K562 (cell line): ENCODE data around the gene KNG1. TPM values are rescaled to one million over a fixed set of nuclear protein-coding genes. Genes with fewer than 3 reads are reported as not detected.

ENCODE experiments used
- ATAC-seq: fragments of 200-7000 bp; cut with Tn5 transposase; 3 replicates; pipeline ENCODE4 v1.9.1; 2020; ENCODE audit warnings: moderate library complexity
- Bru-seq: library from RNA; stranded (reverse); fragments of 400-500 nt; gene quantifications from one replicate; lab custom pipeline; 2021; lab: Mats Ljungman, UMichigan
- BruChase-seq, 2 experiments: library from RNA; stranded (reverse); fragments of 400-500 nt; gene quantifications; one replicate each; lab custom pipeline; 2021; lab: Mats Ljungman, UMichigan
- BruUV-seq: library from RNA; stranded (reverse); fragments of 400-500 nt; replicated peaks from 2 replicates; lab custom pipeline; 2021; lab: Mats Ljungman, UMichigan
- CTCF ChIA-PET: fragments of 300-600 bp; formaldehyde crosslinking; extraction: SDS; loops from one replicate; lab custom pipeline; 2021; ENCODE audit warnings: low intra/inter-chr PET ratio; lab: Yijun Ruan, JAX
- POLR2A ChIA-PET: fragments of 300-600, 350-650 bp; sonication (Branson Sonifier 250); formaldehyde crosslinking; extraction: SDS; loops from one replicate; lab custom pipeline; 2021; ENCODE audit warnings: antibody characterized with exemption, inconsistent platforms; lab: Yijun Ruan, JAX
- DNase-seq, 4 experiments: peaks; one replicate each; pipeline versions ENCODE4 v3.0.0 to v3.0.0-alpha.2; 2011 to 2018; ENCODE audit warnings: low spot score in 3 of 4, mixed read lengths in 3 of 4; ENCODE audit errors: extremely low read depth in 1 of 4
- FAIRE-seq: peaks from 2 replicates; lab custom pipeline; 2011; peaks lifted over from hg19 to GRCh38; lab: Jason Lieb, UNC
- H2AFZ ChIP-seq: 2 replicates; pipeline ENCODE4 v1.6.0; 2011; ENCODE audit warnings: low read depth, low read length, control low read depth, inconsistent platforms
- H3K27ac ChIP-seq: fragments of 200-600 bp; 3 replicates; pipeline ENCODE4 v1.8.0; 2011; ENCODE audit warnings: low read depth, mild to moderate bottlenecking, control low read depth, inconsistent platforms, low read length, moderate library complexity, mixed read lengths; ENCODE audit errors: extremely low read depth
- H3K27me3 ChIP-seq, 2 experiments: fragments of 300-600 bp in 1 of 2; 2 replicates in 1 of 2; 3 replicates in 1 of 2; pipeline versions ENCODE4 v1.6.0 to v1.8.0; 2011; ENCODE audit warnings: inconsistent platforms in 2 of 2, low read length in 2 of 2, mild to moderate bottlenecking in 1 of 2, mixed read lengths in 1 of 2, moderate library complexity in 1 of 2; ENCODE audit not compliant: control insufficient read depth in 2 of 2, insufficient read depth in 2 of 2
- H3K36me3 ChIP-seq: fragments of 300-600 bp; 3 replicates; pipeline ENCODE4 v1.8.0; 2011; ENCODE audit warnings: mild to moderate bottlenecking, low read length, inconsistent platforms; ENCODE audit not compliant: control insufficient read depth, insufficient read depth
- H3K4me1 ChIP-seq, 2 experiments: fragments of 200-600 bp in 1 of 2; replicated peaks in 1 of 2; 2 replicates in 1 of 2; 3 replicates in 1 of 2; pipeline versions ENCODE4 v1.5.1 to v1.8.0; 2011; ENCODE audit warnings: inconsistent platforms in 2 of 2, low read length in 2 of 2, mild to moderate bottlenecking in 1 of 2, mixed read lengths in 1 of 2, moderate library complexity in 1 of 2; ENCODE audit not compliant: control insufficient read depth in 2 of 2, insufficient read depth in 2 of 2
- H3K4me2 ChIP-seq: 2 replicates; pipeline ENCODE4 v1.6.1; 2011; ENCODE audit warnings: low read length, control low read depth, inconsistent platforms, mixed read lengths; ENCODE audit not compliant: insufficient read depth
- H3K4me3 ChIP-seq: fragments of 200-600 bp; sonication (generic), shearing (Covaris generic); 2 replicates; pipeline ENCODE4 v1.5.1; 2016; ENCODE audit warnings: control low read depth, inconsistent platforms
- H3K79me2 ChIP-seq: fragments of 200-600 bp; 3 replicates; pipeline ENCODE4 v1.8.0; 2011; ENCODE audit warnings: low read length, inconsistent platforms; ENCODE audit not compliant: control insufficient read depth, insufficient read depth
- H3K9ac ChIP-seq, 2 experiments: 2 replicates each; pipeline versions ENCODE4 v1.6.0 to v1.6.1; 2011; ENCODE audit warnings: low read depth in 2 of 2, low read length in 2 of 2, control low read depth in 1 of 2, inconsistent platforms in 1 of 2, mild to moderate bottlenecking in 1 of 2, mixed read lengths in 1 of 2; ENCODE audit not compliant: insufficient read depth in 1 of 2
- H3K9me1 ChIP-seq: one replicate; pipeline ENCODE4 v1.6.0; 2011; ENCODE audit warnings: inconsistent platforms, mild to moderate bottlenecking, low read length, moderate library complexity; ENCODE audit not compliant: control insufficient read depth, insufficient read depth
- H3K9me3 ChIP-seq: replicated peaks from 2 replicates; pipeline ENCODE4 v1.5.1; 2011; ENCODE audit warnings: low read depth, low read length, inconsistent platforms; ENCODE audit not compliant: control insufficient read depth, insufficient read depth
- H4K20me1 ChIP-seq: replicated peaks from 2 replicates; pipeline ENCODE4 v1.6.1; 2011; ENCODE audit warnings: low read length, inconsistent platforms, mixed read lengths; ENCODE audit not compliant: control insufficient read depth, insufficient read depth
- ELF2 ChIP-seq: fragments of 250-450 bp; sonication (Bioruptor Pico); IDR thresholded peaks from 2 replicates; pipeline ENCODE4 v1.5.0; 2021; ENCODE audit warnings: mild to moderate bottlenecking
- FOS ChIP-seq: IDR thresholded peaks from 3 replicates; pipeline ENCODE4 v1.6.1; 2011; ENCODE audit not compliant: insufficient read length; ENCODE audit errors: extremely low read depth
- RBM22 ChIP-seq: fragments of 200-400 bp; formaldehyde crosslinking; IDR thresholded peaks from 2 replicates; pipeline ENCODE4 v1.6.1; 2018; ENCODE audit warnings: low read length, low read depth; ENCODE audit not compliant: poor library complexity, severe bottlenecking
- RCOR1 ChIP-seq, 2 experiments: IDR thresholded peaks; 2 replicates each; pipeline ENCODE4 v1.6.1; 2012; ENCODE audit warnings: low read depth in 2 of 2, low read length in 2 of 2, borderline replicate concordance in 1 of 2, improper control_type of control experiment in 1 of 2
- SAFB2 ChIP-seq: fragments of 200-400 bp; formaldehyde crosslinking; IDR thresholded peaks from 2 replicates; pipeline ENCODE4 v1.6.1; 2018; ENCODE audit warnings: borderline replicate concordance, low read length, low read depth, moderate library complexity; ENCODE audit not compliant: severe bottlenecking
- SUPT5H ChIP-seq: fragments of 450-650 bp; IDR thresholded peaks from 2 replicates; pipeline ENCODE4 v1.6.1; 2016
- ZNF224 ChIP-seq: sonication (generic); formaldehyde crosslinking; IDR thresholded peaks from 2 replicates; pipeline ENCODE4 v1.8.0; 2022; ENCODE audit warnings: mild to moderate bottlenecking, missing genetic modification reagents
- ZNF282 ChIP-seq: sonication (generic); formaldehyde crosslinking; IDR thresholded peaks from 2 replicates; pipeline ENCODE4 v1.8.1; 2023; ENCODE audit warnings: missing genetic modification reagents
- whole genome bisulfite sequencing: fragments of 100-300 bp; shearing (Covaris generic); methylation state at CpG from one replicate; pipeline ENCODE4 v1.1.6; 2016; ENCODE audit warnings: low coverage, mixed read lengths; ENCODE audit not compliant: insufficient coverage; ENCODE audit errors: missing lambda C conversion rate; 5-methylcytosine and 5-hydroxymethylcytosine counted together
- in situ Hi-C: fragments of 300-500 bp; cut with MboI; formaldehyde crosslinking; loops from 4 replicates; pipeline ENCODE4 v1.15.0; 2018; ENCODE audit warnings: inconsistent platforms, mixed read lengths
- intact Hi-C: fragments of 100-400 bp; cut with micrococcal nuclease; formaldehyde crosslinking; loops from 2 replicates; pipeline ENCODE4 v1.14.2; 2022
- long read RNA-seq, 3 experiments: library from polyadenylated mRNA in 2 of 3; library from RNA in 1 of 3; unstranded in 2 of 3; stranded (forward) in 1 of 3; transcript quantifications; one replicate each; pipeline ENCODE4 v2.0.0, GENCODE V29; 2019 to 2022
- polyA minus RNA-seq, 3 experiments: library from RNA; depleted of rRNA, polyadenylated mRNA; stranded (reverse); fragments of >200 nt; gene quantifications; 2 replicates each; pipeline ENCODE4 v1.2.3, GENCODE V29; 2011
- polyA plus RNA-seq, 8 experiments: library from polyadenylated mRNA; depleted of rRNA in 4 of 8; stranded (reverse) in 5 of 8; unstranded in 3 of 8; fragments of >200 nt; fragmentation: Nextera tagmentation in 2 of 8; fragmentation: Illumina TruSeq in 1 of 8; extraction: Ambion mirVana in 2 of 8; extraction: Trizol in 1 of 8; gene quantifications; 2 replicates each; pipeline versions ENCODE4 v1.2.1 to v1.2.3, GENCODE V29; 2011 to 2014; ENCODE audit warnings: inconsistent platforms in 1 of 8, missing spikeins in 1 of 8
- total RNA-seq, 7 experiments: library from RNA; depleted of rRNA in 6 of 7; stranded (reverse); fragments of >200 nt in 6 of 7; fragmentation: Illumina TruSeq in 2 of 7; extraction: Trizol in 2 of 7; gene quantifications; 2 replicates each; pipeline versions ENCODE4 v1.2.1 to v1.2.3, GENCODE V29; 2011 to 2021; ENCODE audit warnings: low replicate concordance in 1 of 7
- TF ChIP-seq, protein P1 (sequence below): sonication (generic); formaldehyde crosslinking; IDR thresholded peaks from 2 replicates; pipeline ENCODE4 v1.8.1; 2023; ENCODE audit warnings: mild to moderate bottlenecking, missing genetic modification reagents
- TF ChIP-seq, protein P2 (sequence below): sonication (generic); formaldehyde crosslinking; IDR thresholded peaks from 2 replicates; pipeline ENCODE4 v1.8.0; 2022; ENCODE audit warnings: mild to moderate bottlenecking, low read depth, missing genetic modification reagents

Gene KNG1
- not detected in 2 replicates for total RNA-seq (2011; cell fraction: chromatin; rRNA removed; ENCODE audit: low replicate concordance)
- total RNA-seq (2011; cell fraction: nucleolus; rRNA removed) = not detected in 2 replicates
- total RNA-seq (2011; cell fraction: nucleoplasm; rRNA removed) = not detected in 2 replicates
- total RNA-seq (2014; rRNA removed) = not detected in 2 replicates
- not detected in 2 replicates for total RNA-seq (2014; rRNA removed; fragmentation: Illumina TruSeq; extraction: Trizol)
- total RNA-seq (2015; rRNA removed; fragmentation: Illumina TruSeq; extraction: Trizol) = not detected in 2 replicates
- total RNA-seq (2021) = 0.07 and 0.09 TPM in 2 replicates
- not detected in 2 replicates for polyA plus RNA-seq (2011; rRNA removed)
- polyA plus RNA-seq (2011; cell fraction: cytosol; rRNA removed) = not detected in 2 replicates
- not detected in 2 replicates for polyA plus RNA-seq (2011; cell fraction: nucleus; rRNA removed)
- polyA plus RNA-seq (2012) = not detected in 2 replicates
- not detected in 2 replicates for polyA plus RNA-seq (2014; fragmentation: Illumina TruSeq; extraction: Trizol)
- not detected for polyA plus RNA-seq (2014; fragmentation: Nextera tagmentation; extraction: Ambion mirVana)
- polyA plus RNA-seq (2014; rRNA removed) = not detected in 2 replicates
- not detected in 2 replicates for polyA minus RNA-seq (2011; rRNA and poly(A)+ RNA removed)
- polyA minus RNA-seq (2011; cell fraction: cytosol; rRNA and poly(A)+ RNA removed) = not detected in 2 replicates
- not detected in 2 replicates for polyA minus RNA-seq (2011; cell fraction: nucleus; rRNA and poly(A)+ RNA removed)
- not detected for Bru-seq, nascent RNA
- not detected for BruChase-seq, experiment 1, labeled RNA remaining after a 2-hour chase
- not detected for BruChase-seq, experiment 2, labeled RNA remaining after a 6-hour chase
- long read RNA-seq, experiment 1 = 0 reads
- long read RNA-seq, experiment 2 = 0 reads
- long read RNA-seq, experiment 3 = 0 reads

DNA sequence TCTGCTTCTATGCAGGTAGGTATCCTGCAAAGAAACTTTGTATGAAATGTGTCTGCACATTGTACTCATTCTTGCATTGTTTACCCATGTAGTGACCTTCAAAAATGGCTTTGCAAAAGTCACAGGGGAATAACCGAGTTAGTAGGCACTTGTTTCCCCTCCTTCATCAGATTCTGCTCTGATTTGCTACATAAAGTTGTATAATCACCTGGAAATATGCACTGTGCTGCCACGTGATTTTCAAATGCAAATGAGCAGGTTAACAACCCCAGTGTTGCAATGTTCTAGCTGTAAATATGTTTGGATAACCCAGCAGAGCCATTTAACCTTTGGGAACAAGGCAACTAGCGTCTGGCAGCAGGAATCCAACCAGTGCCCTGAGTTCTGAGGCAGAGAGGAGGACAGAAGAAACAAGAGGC, at the start of gene KNG1:
Gene KNG1, plus strand, starts transcription at position 321 of the 419 bp plus-strand sequence. CDS start 184 bp downstream, outside the sequence.
- in situ Hi-C loops = no loop called here
- no peaks in the 10 kb centered on the region for H3K79me2 ChIP-seq
- POLR2A ChIA-PET = interaction anchor here (1.3 kb wide), 1 partner anchor 66 kb away, joined by 5 read pairs; the partner anchor contains the start of gene EIF4A2
- TF ChIP-seq ZNF282 = no peak
- no peak for TF ChIP-seq SAFB2
- TF ChIP-seq ZNF224 = no peak
- TF ChIP-seq, protein P1, sequence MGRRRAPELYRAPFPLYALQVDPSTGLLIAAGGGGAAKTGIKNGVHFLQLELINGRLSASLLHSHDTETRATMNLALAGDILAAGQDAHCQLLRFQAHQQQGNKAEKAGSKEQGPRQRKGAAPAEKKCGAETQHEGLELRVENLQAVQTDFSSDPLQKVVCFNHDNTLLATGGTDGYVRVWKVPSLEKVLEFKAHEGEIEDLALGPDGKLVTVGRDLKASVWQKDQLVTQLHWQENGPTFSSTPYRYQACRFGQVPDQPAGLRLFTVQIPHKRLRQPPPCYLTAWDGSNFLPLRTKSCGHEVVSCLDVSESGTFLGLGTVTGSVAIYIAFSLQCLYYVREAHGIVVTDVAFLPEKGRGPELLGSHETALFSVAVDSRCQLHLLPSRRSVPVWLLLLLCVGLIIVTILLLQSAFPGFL (CRISPR knock-in tag) = no peak
- TF ChIP-seq, protein P2, sequence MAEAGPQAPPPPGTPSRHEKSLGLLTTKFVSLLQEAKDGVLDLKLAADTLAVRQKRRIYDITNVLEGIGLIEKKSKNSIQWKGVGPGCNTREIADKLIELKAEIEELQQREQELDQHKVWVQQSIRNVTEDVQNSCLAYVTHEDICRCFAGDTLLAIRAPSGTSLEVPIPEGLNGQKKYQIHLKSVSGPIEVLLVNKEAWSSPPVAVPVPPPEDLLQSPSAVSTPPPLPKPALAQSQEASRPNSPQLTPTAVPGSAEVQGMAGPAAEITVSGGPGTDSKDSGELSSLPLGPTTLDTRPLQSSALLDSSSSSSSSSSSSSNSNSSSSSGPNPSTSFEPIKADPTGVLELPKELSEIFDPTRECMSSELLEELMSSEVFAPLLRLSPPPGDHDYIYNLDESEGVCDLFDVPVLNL (CRISPR knock-in tag) = no peak
- TF ChIP-seq RBM22 = no peak
- no peak for TF ChIP-seq RCOR1 (IDR thresholded peaks at IDR 0.05; ENCODE audit: borderline replicate concordance in 1 of 2, low read depth in 2 of 2, low read length in 2 of 2)
- TF ChIP-seq ELF2 (CRISPR knock-in tag) = no peak
- no peak for TF ChIP-seq FOS
- no peak for TF ChIP-seq SUPT5H
- TF ChIP-seq, all 486 proteins: peak for 0
- CTCF ChIA-PET = no interaction called here
- H3K9ac ChIP-seq = no peak within 1 kb of the TSS
- no peaks in the 10 kb centered on the region; a peak in 1 of 5 replicates for H3K4me1 ChIP-seq
- H3K9me1 ChIP-seq = no peaks in the 10 kb centered on the region
- no peak for DNase-seq
- WGBS = 0% methylated on average over 3 of the region's 3 CpGs
- H3K9me3 ChIP-seq = no peaks in the 10 kb centered on the region
- ATAC-seq = no peak
- no peaks in the 10 kb centered on the region for H3K36me3 ChIP-seq
- intact Hi-C loops = no loop called here
- H4K20me1 ChIP-seq = no peaks in the 10 kb centered on the region; the same call in 1 of the 2 replicates
- H3K27me3 ChIP-seq = peaks cover 5 to 11% of the 10 kb centered on the region in 2 experiments; a peak in 4 of 5 replicates
- no peak within 1 kb of the TSS for H3K4me3 ChIP-seq
- BruUV-seq = no TSS peak
- no peak for FAIRE-seq
- no peak within 1 kb of the TSS for H3K27ac ChIP-seq
- H3K4me2 ChIP-seq = no peak within 1 kb of the TSS
- no peak within 1 kb of the TSS for H2AFZ ChIP-seq
